CD14-positive monocyte (primary cell): ENCODE data around the gene GPHN. TPM values are rescaled to one million over a fixed set of nuclear protein-coding genes. Genes with fewer than 3 reads are reported as not detected.
"Not testable (repeated sequence)": the region's sequence is repeated elsewhere in the genome, so short reads cannot be mapped to it uniquely, and the experiment has no call there.

Experiments
- DNase-seq, 3 donors: peaks; one replicate each; pipeline ENCODE4 v3.0.0-alpha.2; 2011 to 2022
- H2AFZ ChIP-seq: 2 replicates; pipeline ENCODE4 v1.6.0; 2012; ENCODE audit warnings: mild to moderate bottlenecking, low read depth, low read length, inconsistent platforms; ENCODE audit not compliant: insufficient read depth, poor library complexity, severe bottlenecking
- H3K27ac ChIP-seq, 2 donors: 1 replicate in 1 of 2; 2 replicates in 1 of 2; pipeline ENCODE4 v1.5.1; 2012 to 2013; ENCODE audit warnings: low read length in 2 of 2, control low read depth in 1 of 2, inconsistent platforms in 1 of 2, low read depth in 1 of 2, mild to moderate bottlenecking in 1 of 2
- H3K27me3 ChIP-seq, 2 donors: one replicate each; pipeline versions ENCODE4 v1.6.0 to v1.6.1; 2011 to 2013; ENCODE audit warnings: low read length in 2 of 2; ENCODE audit not compliant: control insufficient read depth in 2 of 2, insufficient read depth in 2 of 2
- H3K36me3 ChIP-seq, 2 donors: replicated peaks in 1 of 2; 1 replicate in 1 of 2; 2 replicates in 1 of 2; pipeline versions ENCODE4 v1.5.1 to v1.6.1; 2012 to 2013; ENCODE audit warnings: low read length in 2 of 2, control low read depth in 1 of 2, inconsistent platforms in 1 of 2, mild to moderate bottlenecking in 1 of 2; ENCODE audit not compliant: insufficient read depth in 2 of 2, control insufficient read depth in 1 of 2
- H3K4me1 ChIP-seq, 2 donors: 1 replicate in 1 of 2; 2 replicates in 1 of 2; pipeline versions ENCODE4 v1.5.1 to v1.6.1; 2012 to 2013; ENCODE audit warnings: low read length in 2 of 2, control low read depth in 1 of 2, inconsistent platforms in 1 of 2, mild to moderate bottlenecking in 1 of 2, moderate library complexity in 1 of 2; ENCODE audit not compliant: insufficient read depth in 2 of 2, control insufficient read depth in 1 of 2
- H3K4me2 ChIP-seq: replicated peaks from 2 replicates; pipeline ENCODE3; 2012; ENCODE audit warnings: low read length, moderate library complexity, mild to moderate bottlenecking; ENCODE audit not compliant: poor library complexity, severe bottlenecking; ENCODE audit errors: extremely low read depth
- H3K4me3 ChIP-seq, 3 experiments: fragments of 200-600 bp in 1 of 3; sonication (generic) in 1 of 3; replicated peaks in 1 of 3; 1 replicate in 2 of 3; 2 replicates in 1 of 3; pipeline ENCODE4 v1.5.1; 2011 to 2013; ENCODE audit warnings: low read length in 3 of 3, mild to moderate bottlenecking in 3 of 3, control low read depth in 2 of 3, low read depth in 2 of 3, inconsistent platforms in 1 of 3, moderate library complexity in 1 of 3
- H3K79me2 ChIP-seq: 2 replicates; pipeline ENCODE4 v1.6.0; 2012; ENCODE audit warnings: mild to moderate bottlenecking, control low read depth, inconsistent platforms, low read length, moderate library complexity; ENCODE audit not compliant: insufficient read depth
- H3K9ac ChIP-seq: 2 replicates; pipeline ENCODE4 v1.6.0; 2017; ENCODE audit warnings: low read length, mild to moderate bottlenecking; ENCODE audit not compliant: insufficient read depth, poor library complexity, severe bottlenecking
- H3K9me3 ChIP-seq, 2 donors: replicated peaks in 1 of 2; 1 replicate in 1 of 2; 2 replicates in 1 of 2; pipeline versions ENCODE4 v1.5.1 to v1.6.1; 2012 to 2013; ENCODE audit warnings: low read length in 2 of 2, control low read depth in 1 of 2; ENCODE audit not compliant: control insufficient read depth in 1 of 2, insufficient read depth in 1 of 2
- H4K20me1 ChIP-seq: 2 replicates; pipeline ENCODE4 v1.6.0; 2012; ENCODE audit warnings: mild to moderate bottlenecking, low read length, control low read depth, moderate library complexity; ENCODE audit not compliant: insufficient read depth
- H3K27ac Mint-ChIP-seq, 7 donors: one replicate each; pipeline ENCODE4 v1.8.0; 2020; ENCODE audit warnings: mild to moderate bottlenecking in 7 of 7, mixed read lengths in 7 of 7, moderate library complexity in 6 of 7, inconsistent platforms in 2 of 7
- H3K27me3 Mint-ChIP-seq, 3 donors: one replicate each; pipeline ENCODE4 v1.8.0; 2021 to 2022; ENCODE audit warnings: low read depth in 3 of 3, mild to moderate bottlenecking in 3 of 3, mixed read lengths in 3 of 3, moderate library complexity in 3 of 3, inconsistent platforms in 1 of 3
- H3K36me3 Mint-ChIP-seq, 2 donors: one replicate each; pipeline ENCODE4 v1.8.0; 2020; ENCODE audit warnings: mixed read lengths in 2 of 2, inconsistent platforms in 1 of 2, mild to moderate bottlenecking in 1 of 2
- H3K4me1 Mint-ChIP-seq: one replicate; pipeline ENCODE4 v1.8.0; 2020; ENCODE audit warnings: mild to moderate bottlenecking, mixed read lengths
- H3K4me3 Mint-ChIP-seq, 2 donors: one replicate each; pipeline ENCODE4 v1.8.0; 2020; ENCODE audit warnings: mild to moderate bottlenecking in 2 of 2, mixed read lengths in 2 of 2, moderate library complexity in 1 of 2
- H3K9me3 Mint-ChIP-seq, 7 donors: one replicate each; pipeline ENCODE4 v1.8.0; 2020 to 2022; ENCODE audit warnings: mixed read lengths in 7 of 7, mild to moderate bottlenecking in 6 of 7, moderate library complexity in 6 of 7, inconsistent platforms in 2 of 7
- CTCF ChIP-seq: fragments of 200-600 bp; IDR thresholded peaks from one replicate; pipeline ENCODE4 v1.8.0; 2022; ENCODE audit warnings: antibody characterized with exemption, mild to moderate bottlenecking
- WGBS: methylation state at CpG from one replicate; pipeline ENCODE4 v1.1.5; 2013; ENCODE audit warnings: missing lambda C conversion rate; ENCODE audit not compliant: insufficient coverage; 5-methylcytosine and 5-hydroxymethylcytosine counted together
- intact Hi-C, 2 donors: fragments of 100-400 bp; cut with micrococcal nuclease; formaldehyde crosslinking; loops; one replicate each; pipeline versions ENCODE4 v1.15.0 to v1.15.1; 2023
- polyA plus RNA-seq, 3 donors: library from polyadenylated mRNA; depleted of rRNA in 1 of 3; unstranded in 2 of 3; stranded (reverse) in 1 of 3; fragments of 300-500 nt in 2 of 3; fragments of >200 nt in 1 of 3; fragmentation: Illumina TruSeq in 2 of 3; gene quantifications; 1 replicate in 2 of 3; 2 replicates in 1 of 3; pipeline ENCODE4 v1.2.3, GENCODE V29; 2012 to 2021

Gene GPHN
- polyA plus RNA-seq, 3 donors = 1.9 to 3.1 (median 3.0) TPM

- no peak for DNase-seq
- Histone ChIP-seq H3K4me3 (no peak overlapping the region), H3K27ac (no peak overlapping the region), H3K79me2 (no peaks in the 10 kb centered on the region), H3K36me3 (no peaks in the 10 kb centered on the region), H3K27me3 (no peaks in the 10 kb centered on the region), H3K9me3 (peaks cover 0 to 4% of the 10 kb centered on the region in 2 donors), H4K20me1 (no peaks in the 10 kb centered on the region), H2AFZ (no peak overlapping the region), H3K9ac (no peak overlapping the region), H3K4me2 (no peak overlapping the region), H3K4me1 (no peaks in the 10 kb centered on the region)
- TF ChIP-seq CTCF = no peak
- intact Hi-C loops = no loop called here
- no peaks in the 10 kb centered on the region for H3K27me3 Mint-ChIP-seq
- peaks cover 7 to 23% (median 15%) of the 10 kb centered on the region in 7 donors for H3K9me3 Mint-ChIP-seq
- no peaks in the 10 kb centered on the region for H3K36me3 Mint-ChIP-seq
- H3K4me3 Mint-ChIP-seq = no peak overlapping the region
- WGBS = no CpG with 5 or more reads among the region's 1 CpG
- H3K27ac Mint-ChIP-seq = no peak overlapping the region
- no peaks in the 10 kb centered on the region for H3K4me1 Mint-ChIP-seq
Observed at GRCh38 chr14:66709291-66709690, 201.3 kb downstream of the GPHN start.

- H3K4me3 Mint-ChIP-seq, H3K4me1 ChIP-seq, DNase-seq, H3K27ac ChIP-seq, H3K36me3 ChIP-seq, H3K79me2 ChIP-seq, H3K9ac ChIP-seq, intact Hi-C loops, H3K27me3 Mint-ChIP-seq, H3K27me3 ChIP-seq, H3K4me2 ChIP-seq, H3K27ac Mint-ChIP-seq, H3K36me3 Mint-ChIP-seq, H4K20me1 ChIP-seq, H3K4me1 Mint-ChIP-seq, H2AFZ ChIP-seq, H3K4me3 ChIP-seq: not testable (repeated sequence)
- H3K9me3 ChIP-seq = peaks cover 0 to 20% of the 10 kb centered on the region in 2 donors
- H3K9me3 Mint-ChIP-seq = peaks cover 15 to 36% (median 25%) of the 10 kb centered on the region in 7 donors
- WGBS = no CpG with 5 or more reads among the region's 4 CpGs
Observed at GRCh38 chr14:66714291-66714690, 206.3 kb downstream of the GPHN start.

- intact Hi-C loops, H3K27me3 ChIP-seq, H2AFZ ChIP-seq, H3K4me1 ChIP-seq, H3K27me3 Mint-ChIP-seq, H4K20me1 ChIP-seq, H3K4me1 Mint-ChIP-seq, H3K36me3 ChIP-seq, H3K4me2 ChIP-seq, H3K27ac ChIP-seq, DNase-seq, H3K36me3 Mint-ChIP-seq, H3K4me3 Mint-ChIP-seq, H3K79me2 ChIP-seq, H3K27ac Mint-ChIP-seq, H3K9ac ChIP-seq, H3K4me3 ChIP-seq: not testable (repeated sequence)
- H3K9me3 Mint-ChIP-seq = peaks cover 15 to 36% (median 25%) of the 10 kb centered on the region in 7 donors
- WGBS = no CpG with 5 or more reads among the region's 2 CpGs
- peaks cover 0 to 20% of the 10 kb centered on the region in 2 donors for H3K9me3 ChIP-seq
Observed at GRCh38 chr14:66715313-66715712, 207.4 kb downstream of the GPHN start.
